Measurements from ENCODE around the gene HINT2.

Gene HINT2

DNA sequence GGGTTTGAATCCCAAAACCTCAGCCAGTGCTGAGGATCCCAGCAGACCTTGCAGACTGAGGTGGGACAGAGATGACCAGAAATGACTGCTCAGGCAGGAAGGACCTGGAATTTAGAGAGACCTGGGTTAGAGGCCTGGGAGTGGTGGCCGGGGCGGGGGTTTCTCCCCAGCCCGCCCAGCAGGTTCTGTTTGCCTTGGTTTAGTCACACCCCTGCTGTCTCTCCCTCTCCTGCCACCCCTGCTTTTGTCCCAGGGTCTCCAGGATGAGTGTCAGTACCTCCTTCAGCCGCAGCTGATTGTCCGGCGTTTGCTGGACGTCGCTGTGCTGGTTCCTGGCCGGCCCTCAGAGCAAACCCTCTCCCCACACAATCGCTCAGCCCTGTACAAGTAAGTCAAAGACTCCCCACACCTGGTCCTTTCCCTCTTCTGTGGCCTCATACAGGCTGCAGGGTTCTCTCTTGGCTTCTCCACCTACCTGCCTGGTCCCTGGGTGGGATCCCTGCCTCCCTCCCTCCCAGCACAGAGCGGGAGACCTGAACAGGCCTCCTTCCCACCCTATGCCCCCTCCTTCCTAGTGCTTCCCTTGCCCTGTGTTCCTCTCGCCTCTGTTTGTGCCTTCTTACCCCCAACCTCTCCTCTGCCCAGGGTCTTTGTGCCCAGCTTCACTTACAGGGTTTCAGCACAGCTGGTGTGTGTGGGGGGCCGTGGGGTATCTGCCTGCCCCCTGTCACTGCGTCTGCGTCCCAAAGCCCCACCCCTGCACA lies 26.2 kb upstream of the HINT2 start:
- no peak for DNase-seq (ENCODE audit: low spot score)

DNA sequence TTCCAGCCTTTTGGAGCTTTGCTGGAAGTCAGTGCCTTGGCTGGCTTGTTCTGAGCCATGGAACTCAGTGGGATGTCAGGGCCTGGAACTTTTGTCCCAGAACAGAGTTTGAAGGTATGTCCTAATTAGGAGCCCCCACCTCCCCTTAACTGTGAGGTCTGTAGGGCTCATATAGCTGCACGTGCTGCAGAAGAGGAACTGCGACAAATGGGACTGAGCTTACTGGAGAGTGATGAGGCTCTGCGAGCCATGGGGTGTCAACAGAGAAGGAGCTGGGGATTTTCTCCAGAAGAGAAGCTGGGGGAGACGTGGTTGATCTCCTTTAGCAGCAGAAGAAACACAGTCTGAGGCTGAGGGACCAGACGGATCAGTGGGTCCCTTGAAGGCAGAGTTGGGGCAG lies 25.1 kb upstream of the HINT2 start:
- DNase-seq (ENCODE audit: low spot score): no peak

DNA sequence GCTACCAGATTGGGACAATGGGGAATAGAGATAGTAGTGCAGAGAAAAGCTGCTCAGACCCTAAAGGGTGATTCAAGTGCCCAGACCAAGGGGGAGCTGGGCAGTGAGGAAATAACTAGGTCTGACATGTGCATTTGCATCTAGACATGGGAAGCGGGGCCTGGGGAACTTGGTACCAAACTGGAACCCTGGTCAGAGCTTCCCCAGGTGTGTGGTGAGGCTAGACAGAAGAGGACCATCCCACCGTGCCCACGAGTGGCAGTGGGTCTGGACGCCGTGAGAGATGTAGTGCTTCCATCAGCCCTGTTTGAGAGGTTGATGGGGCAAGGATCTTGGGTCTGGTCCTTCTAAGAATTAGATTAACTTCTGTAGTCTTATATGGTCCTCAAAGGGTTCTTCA lies 21.8 kb upstream of the HINT2 start:
- no peak for DNase-seq (ENCODE audit: low spot score)

DNA sequence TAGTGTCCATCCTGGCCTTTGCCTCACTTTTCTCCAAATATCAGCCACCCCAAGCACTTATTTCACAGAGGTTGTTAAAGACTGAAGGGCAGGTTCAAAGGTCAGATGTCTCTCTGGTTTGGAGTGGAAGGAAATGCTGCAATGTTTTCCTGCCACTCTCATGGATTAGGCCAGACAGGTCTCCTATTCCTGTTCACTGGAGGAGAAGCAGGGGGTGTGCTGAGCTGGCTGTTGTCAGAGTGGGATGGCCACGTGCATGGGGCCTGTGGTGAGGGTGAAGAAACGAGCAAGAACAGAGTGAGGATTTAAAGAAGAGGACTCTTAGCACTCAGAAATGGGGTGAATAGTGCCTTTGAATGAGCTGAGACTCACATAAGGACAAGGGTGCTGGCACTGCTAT lies 20.9 kb upstream of the HINT2 start:
- no peak for DNase-seq (ENCODE audit: low spot score)

DNA sequence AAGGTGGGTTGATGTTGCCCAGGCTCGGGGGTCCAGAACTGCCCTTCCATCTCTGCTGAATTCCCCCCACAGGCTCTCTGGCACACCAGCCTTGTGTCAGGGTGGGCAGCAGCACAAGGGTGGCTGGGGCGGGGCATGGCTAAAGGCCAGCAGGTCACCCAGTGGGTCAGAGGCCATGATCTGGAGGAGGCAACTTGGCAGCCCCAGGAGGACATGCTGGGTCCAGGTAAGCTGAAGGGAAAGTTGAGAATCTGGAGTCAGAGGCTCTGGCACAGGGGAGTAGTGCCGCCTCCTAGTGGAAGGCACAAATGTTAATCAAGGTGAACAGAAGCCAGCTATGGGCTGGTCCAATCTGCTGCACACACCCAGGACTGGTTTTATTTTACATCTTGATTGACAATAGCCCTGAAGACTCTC lies 20.4 kb upstream of the HINT2 start:
- no peak for DNase-seq (ENCODE audit: low spot score)

- no peak for DNase-seq (ENCODE audit: low spot score)
Measured at GRCh38 chr9:35834260-35835215, 19.7 kb upstream of the HINT2 start.

DNA sequence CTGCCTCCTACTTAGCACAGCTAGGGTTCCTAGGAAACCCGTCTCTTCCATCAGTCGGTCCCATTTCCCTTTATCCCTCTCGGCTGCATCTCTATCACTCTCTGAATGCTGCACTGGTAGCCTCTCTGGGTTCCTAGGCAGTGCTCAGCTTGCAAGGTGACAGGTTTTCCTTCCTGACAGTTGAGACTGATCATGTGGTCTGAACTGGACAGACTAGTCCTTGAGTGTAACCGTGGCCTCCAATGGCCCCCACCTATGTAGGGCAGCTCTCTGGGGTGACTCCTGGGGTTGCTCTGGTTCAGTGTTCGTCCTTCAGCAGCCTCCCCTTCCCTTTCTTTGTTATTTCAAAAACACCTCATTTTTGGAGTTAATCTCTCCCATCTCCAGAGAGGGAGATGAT lies 18.0 kb upstream of the HINT2 start:
- DNase-seq (ENCODE audit: low spot score): no peak

DNA sequence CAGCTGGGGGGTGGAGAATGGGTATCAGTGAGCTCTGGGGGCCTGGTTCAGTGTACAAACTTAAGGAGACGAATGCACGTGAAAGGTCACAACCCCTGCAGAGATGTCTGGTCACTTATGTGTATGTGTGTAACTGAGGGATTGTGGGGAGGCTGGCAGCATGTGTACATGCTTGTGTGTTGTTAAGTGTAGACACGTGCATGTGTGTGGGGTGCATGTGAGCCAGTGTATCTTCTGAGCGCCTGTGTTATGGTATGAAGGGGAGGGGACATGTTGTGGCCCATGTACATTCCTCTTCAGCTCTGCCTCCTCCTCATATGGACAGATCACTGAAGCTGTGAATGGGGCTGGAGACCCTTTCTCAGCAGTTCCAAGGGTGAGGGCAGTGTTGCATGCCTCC lies 16.2 kb upstream of the HINT2 start:
- no peak for DNase-seq (ENCODE audit: low spot score)

GRCh38 chr9:35829764-35830096 lies 14.9 kb upstream of the HINT2 start:
- DNase-seq (ENCODE audit: low spot score): no peak

DNA sequence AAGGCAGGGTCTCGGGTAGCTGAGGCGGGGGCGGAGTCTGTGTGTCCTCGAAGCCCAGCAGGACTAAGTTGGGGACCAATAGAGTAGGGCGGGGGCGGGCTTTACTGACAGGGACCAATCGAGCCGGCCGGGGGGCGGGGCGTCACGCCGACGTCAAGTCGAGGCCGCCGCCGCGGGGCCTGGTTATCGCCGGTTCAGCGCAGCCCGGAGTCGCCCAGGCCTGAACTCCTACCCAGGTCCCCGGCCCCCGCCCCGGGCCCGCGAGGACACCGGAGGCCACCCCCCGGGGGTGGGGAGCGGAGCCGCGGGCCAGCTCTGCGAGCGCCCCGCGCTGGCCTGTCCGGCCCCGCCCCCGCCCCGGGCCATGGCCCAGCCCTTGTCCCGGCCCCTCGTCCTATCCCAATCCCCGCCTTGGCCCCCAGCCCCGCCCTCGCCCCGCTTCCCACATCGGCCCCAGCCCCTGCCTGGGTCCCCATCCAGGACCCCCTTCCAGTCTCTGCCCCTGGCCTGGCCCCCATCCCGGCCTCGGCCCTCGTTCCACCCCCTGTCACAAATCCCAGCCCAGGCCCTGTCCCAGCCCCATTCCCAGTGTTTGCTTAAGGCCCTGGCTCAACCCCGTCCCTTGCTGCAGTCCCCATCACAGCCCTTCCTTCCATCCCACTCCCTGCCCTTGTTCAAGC lies 14.4 kb upstream of the HINT2 start, which contains the start of gene TMEM8B:
Gene TMEM8B, plus strand, starts transcription at position 145 of the 680 bp plus-strand sequence. Its CDS starts 220 bp downstream, at position 365.
- DNase-seq (ENCODE audit: low spot score): peak; percentile 94

- DNase-seq (ENCODE audit: low spot score): no peak
Measured at GRCh38 chr9:35828716-35829083, 13.9 kb upstream of the HINT2 start, which contains the start of gene FAM221B. TSS of gene FAM221B (minus strand) at chr9:35828732. CDS start at chr9:35826161, 2,571 bp downstream.

- DNase-seq (ENCODE audit: low spot score): no peak
Measured at GRCh38 chr9:35827486-35827885, 12.6 kb upstream of the HINT2 start.

GRCh38 chr9:35826071-35826701 lies 11.3 kb upstream of the HINT2 start:
- peak; percentile 49 for DNase-seq (ENCODE audit: low spot score)

DNA sequence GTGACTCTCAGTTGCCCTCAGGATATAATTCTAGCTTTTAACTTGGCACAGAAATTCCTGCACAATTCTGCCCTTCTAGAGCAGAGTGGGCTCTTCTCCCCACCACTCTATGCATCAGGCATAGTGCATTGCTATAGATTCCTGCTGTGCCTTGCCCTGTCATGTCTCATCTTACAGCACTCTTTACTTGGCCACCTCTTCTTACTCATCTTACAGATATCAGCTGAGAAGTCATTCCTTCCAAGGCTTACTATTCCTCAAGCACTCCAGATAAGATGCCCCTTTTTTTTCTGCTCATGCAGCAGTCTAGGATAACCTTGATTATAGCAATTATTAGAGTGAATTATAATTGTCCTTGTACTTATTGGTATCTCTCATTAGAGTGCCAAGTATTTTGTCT lies 8.1 kb upstream of the HINT2 start:
- no peak for DNase-seq (ENCODE audit: low spot score)

DNA sequence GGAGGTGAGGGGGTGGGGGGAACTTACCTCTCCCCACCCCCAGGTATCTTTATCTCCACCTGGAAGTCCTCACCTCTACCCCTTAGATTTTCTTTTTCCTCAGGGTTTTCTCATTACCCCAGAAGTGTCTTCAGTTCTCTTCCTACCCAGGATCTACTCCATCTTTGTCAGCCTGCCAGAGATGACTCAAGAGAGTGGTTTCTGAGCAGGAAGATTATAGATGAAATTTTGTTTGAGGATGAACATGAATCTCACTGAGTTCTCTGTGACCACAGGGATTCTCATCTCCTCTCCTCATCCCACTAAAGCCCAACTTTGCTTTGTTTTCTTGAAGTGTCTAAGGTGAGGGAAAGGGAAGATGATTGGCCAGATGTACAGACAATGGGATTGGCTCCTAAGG lies 5.2 kb upstream of the HINT2 start:
- no peak for DNase-seq (ENCODE audit: low spot score)

GRCh38 chr9:35818341-35818740 lies 3.5 kb upstream of the HINT2 start:
- DNase-seq (ENCODE audit: low spot score): no peak

DNA sequence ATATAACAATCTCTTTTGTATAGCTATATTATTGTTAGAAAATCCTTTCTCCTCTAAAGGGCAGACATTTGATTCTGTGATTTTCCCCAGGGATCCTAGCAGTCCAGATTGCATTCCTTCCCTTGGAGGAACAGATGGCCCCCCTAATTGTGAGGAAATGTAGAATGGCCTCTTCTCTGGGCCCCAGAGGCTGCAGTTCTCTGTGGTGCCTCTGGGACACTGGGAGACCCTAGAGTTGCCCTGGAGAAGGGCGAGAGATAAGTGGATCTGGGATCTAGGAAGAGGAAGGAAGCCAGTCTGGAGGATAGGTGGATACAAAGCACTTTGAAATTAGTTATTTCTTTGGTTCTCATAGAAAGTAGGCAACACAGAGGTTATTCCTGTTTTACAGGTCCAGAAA lies 1.9 kb upstream of the HINT2 start:
- DNase-seq (ENCODE audit: low spot score): no peak

DNA sequence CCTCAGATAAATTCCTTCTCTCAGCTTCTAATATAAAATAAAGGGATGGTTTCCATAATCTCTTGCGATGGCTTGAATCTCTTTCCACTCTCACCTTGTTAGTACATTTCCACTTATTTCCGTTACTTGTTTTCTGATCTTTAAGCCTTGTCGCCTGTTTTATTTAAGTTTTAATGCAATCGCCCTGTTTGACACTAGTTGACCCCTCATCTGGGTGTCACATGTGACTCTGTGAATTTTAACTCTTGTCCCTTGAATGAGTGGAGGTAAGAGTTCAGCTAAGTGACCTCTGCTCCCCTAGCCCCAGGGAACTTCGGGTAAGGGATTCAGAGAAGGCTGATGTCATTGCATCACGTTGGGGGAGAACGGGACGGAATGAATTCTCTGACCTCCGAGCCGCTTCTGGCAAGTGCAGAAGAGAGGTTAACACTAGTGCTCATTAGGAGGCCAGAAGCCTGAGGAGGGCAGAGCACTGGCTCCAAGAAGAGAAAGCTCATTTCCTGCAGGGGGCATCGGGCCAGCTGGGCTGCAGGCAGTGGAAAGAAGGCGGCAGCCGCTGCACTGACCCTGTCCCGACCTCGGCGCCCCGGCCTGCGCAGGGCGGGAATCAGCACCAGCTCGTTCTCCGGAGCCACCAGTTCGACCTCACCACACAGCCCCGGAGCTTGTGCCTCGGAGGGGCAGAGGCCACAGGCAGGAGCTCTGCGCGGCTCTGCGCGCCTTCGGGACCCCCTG lies 569 bp downstream of the HINT2 start:
- peak; percentile 78 for DNase-seq (ENCODE audit: low spot score)

GRCh38 chr9:35813434-35814105 lies 1.3 kb downstream of the HINT2 start:
- DNase-seq (ENCODE audit: low spot score): no peak

DNA sequence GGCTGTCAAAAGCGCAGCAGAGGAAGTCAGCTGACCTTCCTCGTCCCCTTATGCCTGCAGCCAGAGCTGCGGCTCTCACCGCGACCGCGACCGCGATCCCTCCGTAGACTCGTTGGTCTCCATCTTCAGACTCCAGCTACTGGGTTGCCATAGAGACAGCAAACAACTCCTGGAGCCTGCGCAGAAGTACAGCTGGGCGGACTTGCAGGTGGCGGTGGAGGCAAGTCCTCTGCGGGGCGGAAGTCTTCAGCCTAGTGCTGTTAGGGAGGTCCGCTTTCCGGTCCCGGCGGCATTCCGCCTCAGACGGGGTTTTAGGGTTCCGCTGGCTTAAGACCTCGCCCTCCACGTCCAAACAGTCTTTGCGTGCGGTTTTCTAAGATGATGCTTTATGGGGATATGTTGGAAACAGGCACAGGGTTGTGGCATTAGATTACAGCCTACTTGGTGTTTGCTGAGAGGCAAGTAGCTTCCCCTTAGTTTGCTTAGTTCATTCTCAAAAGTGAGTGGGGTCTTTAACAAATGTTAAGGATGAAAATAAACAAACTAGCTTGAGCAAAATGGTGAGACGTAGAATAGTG lies 2.7 kb downstream of the HINT2 start, which contains the start of gene SPAG8:
Gene SPAG8, minus strand, starts transcription at position 238 of the 578 bp plus-strand sequence. Its CDS starts 115 bp downstream, at position 123.
- peak; percentile 94 for DNase-seq (ENCODE audit: low spot score)

Measured in globus pallidus (tissue), 1 donor.